ENCODE data around the gene FBN1.

- TF ChIP-seq, protein P1, sequence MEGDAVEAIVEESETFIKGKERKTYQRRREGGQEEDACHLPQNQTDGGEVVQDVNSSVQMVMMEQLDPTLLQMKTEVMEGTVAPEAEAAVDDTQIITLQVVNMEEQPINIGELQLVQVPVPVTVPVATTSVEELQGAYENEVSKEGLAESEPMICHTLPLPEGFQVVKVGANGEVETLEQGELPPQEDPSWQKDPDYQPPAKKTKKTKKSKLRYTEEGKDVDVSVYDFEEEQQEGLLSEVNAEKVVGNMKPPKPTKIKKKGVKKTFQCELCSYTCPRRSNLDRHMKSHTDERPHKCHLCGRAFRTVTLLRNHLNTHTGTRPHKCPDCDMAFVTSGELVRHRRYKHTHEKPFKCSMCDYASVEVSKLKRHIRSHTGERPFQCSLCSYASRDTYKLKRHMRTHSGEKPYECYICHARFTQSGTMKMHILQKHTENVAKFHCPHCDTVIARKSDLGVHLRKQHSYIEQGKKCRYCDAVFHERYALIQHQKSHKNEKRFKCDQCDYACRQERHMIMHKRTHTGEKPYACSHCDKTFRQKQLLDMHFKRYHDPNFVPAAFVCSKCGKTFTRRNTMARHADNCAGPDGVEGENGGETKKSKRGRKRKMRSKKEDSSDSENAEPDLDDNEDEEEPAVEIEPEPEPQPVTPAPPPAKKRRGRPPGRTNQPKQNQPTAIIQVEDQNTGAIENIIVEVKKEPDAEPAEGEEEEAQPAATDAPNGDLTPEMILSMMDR (IDR thresholded peaks at IDR 0.05) = no peak
- no peak for TF ChIP-seq POLR2AphosphoS5 (IDR thresholded peaks at IDR 0.05)
- no peak for TF ChIP-seq POLR2A (IDR thresholded peaks at IDR 0.05)
These were observed 146.7 kb downstream of the FBN1 start for GRCh38 chr15:48498828-48499227.

Data from sigmoid colon (tissue), 4 donors.